ENCODE results near the gene CD248. TPM values are rescaled to one million over a fixed set of nuclear protein-coding genes. Genes with fewer than 3 reads are reported as not detected.

Gene CD248
- total RNA-seq, 1 donor from 2014 or later = 58.8 TPM

DNA sequence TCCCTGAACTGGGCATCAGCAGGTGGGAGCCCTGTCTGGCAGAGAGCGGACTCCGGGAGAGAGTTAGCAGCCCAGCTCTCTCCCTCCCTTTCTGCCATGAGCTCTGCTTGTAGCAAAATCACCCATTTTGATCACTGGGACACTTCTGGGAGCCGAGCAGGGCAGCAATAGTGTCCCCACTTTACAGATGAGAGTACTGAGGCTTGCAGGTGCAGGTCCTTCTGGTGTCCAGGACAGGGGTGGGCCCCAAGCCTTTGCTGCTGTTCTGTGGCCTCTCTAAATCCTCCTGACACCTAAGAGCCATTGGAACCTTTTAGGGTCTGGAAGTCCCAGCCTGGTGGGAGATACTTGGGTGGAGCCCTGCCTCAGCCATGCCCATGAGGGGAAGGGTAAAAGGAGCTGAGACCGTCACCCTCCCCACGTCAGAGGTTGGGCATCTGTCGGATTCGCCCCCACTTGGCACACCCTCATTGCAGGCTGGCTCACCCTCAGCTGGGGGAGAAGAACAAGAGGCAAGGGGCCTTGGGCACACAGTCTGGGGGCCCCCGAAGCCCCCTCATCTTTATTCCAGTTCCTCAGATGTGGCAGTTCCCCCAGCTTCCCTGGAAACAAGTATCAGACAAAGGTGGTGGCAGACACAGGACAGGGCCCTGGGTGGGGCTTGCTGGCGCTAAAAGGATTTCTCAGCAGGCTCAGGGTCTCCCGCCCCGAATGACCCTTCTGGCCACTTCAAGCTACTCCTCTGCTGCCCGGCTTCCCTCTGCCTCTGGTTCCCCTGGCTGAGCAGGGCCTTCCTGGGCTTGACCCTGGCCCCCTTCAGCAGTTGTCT, 14.9 kb upstream of the CD248 start:
- no peak overlapping the region for H3K4me3 ChIP-seq (ENCODE audit: insufficient read depth, low read depth, low read length)
- peaks cover 2% of the 10 kb centered on the region for H3K9me3 Mint-ChIP-seq (ENCODE audit: unreplicated experiment)
- peaks cover 5% of the 10 kb centered on the region for H3K36me3 Mint-ChIP-seq (ENCODE audit: low read depth, unreplicated experiment)
- no peaks in the 10 kb centered on the region for H3K27me3 Mint-ChIP-seq (ENCODE audit: low read depth, unreplicated experiment)
- peaks cover 46% of the 10 kb centered on the region for H3K4me1 ChIP-seq (ENCODE audit: insufficient read depth, low read length)
- H3K9me3 ChIP-seq (ENCODE audit: insufficient read depth, low read depth, low read length) = no peaks in the 10 kb centered on the region
- DNase-seq (ENCODE audit: low read depth) (no peak), FAIRE-seq (no peak)
- no peak for TF ChIP-seq CTCF (IDR thresholded peaks at IDR 0.05; ENCODE audit: insufficient read depth, low read depth, low read length)
- TF ChIP-seq EZH2 (IDR thresholded peaks at IDR 0.05; ENCODE audit: insufficient read depth, low read length) = no peak
- H3K9ac ChIP-seq (ENCODE audit: low read length) = no peak overlapping the region
- H3K4me3 Mint-ChIP-seq (ENCODE audit: unreplicated experiment) = no peak overlapping the region
- no peaks in the 10 kb centered on the region for H3K27me3 ChIP-seq (ENCODE audit: insufficient read depth, low read length)
- H4K20me1 ChIP-seq (ENCODE audit: insufficient read depth, low read length) = peaks cover 43% of the 10 kb centered on the region
- H3K36me3 ChIP-seq (ENCODE audit: insufficient read depth, low read length) = peaks cover 3% of the 10 kb centered on the region
- no peak overlapping the region for H3K4me2 ChIP-seq (ENCODE audit: low read length)
- H2AFZ ChIP-seq (ENCODE audit: low read depth, low read length) = no peak overlapping the region
- H3K27ac ChIP-seq (ENCODE audit: low read depth, low read length) = no peak overlapping the region
- H3K27ac Mint-ChIP-seq (ENCODE audit: unreplicated experiment) = no peak overlapping the region
- H3K4me1 Mint-ChIP-seq (ENCODE audit: low read depth, unreplicated experiment) = peaks cover 26% of the 10 kb centered on the region
- H3K79me2 ChIP-seq (ENCODE audit: insufficient read depth, low read length) = peaks cover 27% of the 10 kb centered on the region

DNA sequence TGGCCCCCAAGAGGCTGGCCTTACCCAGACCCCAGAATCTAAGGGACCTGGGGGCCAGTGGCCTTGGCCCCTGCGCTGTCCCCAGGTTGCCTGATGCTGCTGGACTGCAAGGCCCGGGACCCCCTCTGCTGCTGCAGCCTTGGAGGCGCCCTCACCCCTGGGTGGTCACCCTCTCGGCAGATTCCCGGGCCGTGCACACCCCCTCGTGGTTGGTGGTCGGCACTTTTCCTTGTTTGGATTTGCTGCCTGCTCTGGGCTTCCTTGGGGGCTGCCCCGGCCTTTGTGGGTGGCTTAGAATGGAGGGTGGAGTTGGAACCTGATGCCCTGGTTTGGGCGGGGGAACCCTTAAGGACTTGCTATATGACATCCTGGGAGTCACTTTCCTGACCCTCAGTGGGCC, 14.1 kb upstream of the CD248 start:
- Histone ChIP-seq H3K79me2 (ENCODE audit: insufficient read depth, low read length) (peaks cover 27% of the 10 kb centered on the region), H3K9me3 (ENCODE audit: insufficient read depth, low read depth, low read length) (no peaks in the 10 kb centered on the region), H3K4me1 (ENCODE audit: insufficient read depth, low read length) (peaks cover 47% of the 10 kb centered on the region), H3K4me3 (ENCODE audit: insufficient read depth, low read depth, low read length) (no peak overlapping the region), H2AFZ (ENCODE audit: low read depth, low read length) (no peak overlapping the region), H4K20me1 (ENCODE audit: insufficient read depth, low read length) (peaks cover 43% of the 10 kb centered on the region), H3K27me3 (ENCODE audit: insufficient read depth, low read length) (no peaks in the 10 kb centered on the region), H3K36me3 (ENCODE audit: insufficient read depth, low read length) (peaks cover 3% of the 10 kb centered on the region), H3K27ac (ENCODE audit: low read depth, low read length) (no peak overlapping the region), H3K9ac (ENCODE audit: low read length) (no peak overlapping the region), H3K4me2 (ENCODE audit: low read length) (no peak overlapping the region)
- TF ChIP-seq EZH2 (IDR thresholded peaks at IDR 0.05; ENCODE audit: insufficient read depth, low read length) (no peak), CTCF (IDR thresholded peaks at IDR 0.05; ENCODE audit: insufficient read depth, low read depth, low read length) (no peak)
- Mint-ChIP-seq H3K36me3 (ENCODE audit: low read depth, unreplicated experiment) (peaks cover 5% of the 10 kb centered on the region), H3K9me3 (ENCODE audit: unreplicated experiment) (peaks cover 2% of the 10 kb centered on the region), H3K27me3 (ENCODE audit: low read depth, unreplicated experiment) (no peaks in the 10 kb centered on the region), H3K4me1 (ENCODE audit: low read depth, unreplicated experiment) (peaks cover 23% of the 10 kb centered on the region), H3K4me3 (ENCODE audit: unreplicated experiment) (no peak overlapping the region), H3K27ac (ENCODE audit: unreplicated experiment) (no peak overlapping the region)
- DNase-seq (ENCODE audit: low read depth) (no peak), FAIRE-seq (no peak)

DNA sequence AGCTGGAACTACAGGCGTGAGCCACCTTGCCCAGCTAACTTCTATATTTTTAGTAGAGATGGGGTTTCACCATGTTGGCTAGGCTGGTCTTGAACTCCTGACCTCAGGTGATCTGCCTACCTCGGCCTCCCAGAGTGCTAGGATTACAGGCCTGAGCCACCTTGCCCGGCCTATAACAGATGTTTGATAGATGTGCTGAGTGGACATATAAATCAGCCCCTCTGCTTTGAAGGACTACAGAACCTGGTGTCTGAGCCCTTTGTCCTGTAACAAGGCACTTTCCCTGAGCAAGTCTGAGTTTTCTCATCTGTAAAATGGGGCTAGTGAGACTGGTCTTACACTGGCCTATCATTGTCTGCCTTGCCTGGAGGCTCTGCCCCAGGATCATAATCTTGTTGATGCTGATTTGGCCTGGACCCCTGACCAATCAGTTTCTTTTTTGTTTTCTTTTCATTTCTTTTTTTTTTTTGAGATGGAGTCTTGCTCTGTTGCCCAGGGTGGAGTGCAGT, 12.4 kb upstream of the CD248 start:
- H3K9ac ChIP-seq (ENCODE audit: low read length) = no peak overlapping the region
- Mint-ChIP-seq H3K27ac (ENCODE audit: unreplicated experiment) (no peak overlapping the region), H3K9me3 (ENCODE audit: unreplicated experiment) (peaks cover 2% of the 10 kb centered on the region), H3K4me3 (ENCODE audit: unreplicated experiment) (no peak overlapping the region), H3K27me3 (ENCODE audit: low read depth, unreplicated experiment) (no peaks in the 10 kb centered on the region), H3K4me1 (ENCODE audit: low read depth, unreplicated experiment) (peaks cover 32% of the 10 kb centered on the region), H3K36me3 (ENCODE audit: low read depth, unreplicated experiment) (peaks cover 5% of the 10 kb centered on the region)
- peaks cover 3% of the 10 kb centered on the region for H3K36me3 ChIP-seq (ENCODE audit: insufficient read depth, low read length)
- peaks cover 32% of the 10 kb centered on the region for H4K20me1 ChIP-seq (ENCODE audit: insufficient read depth, low read length)
- no peak for DNase-seq (ENCODE audit: low read depth)
- TF ChIP-seq CTCF (IDR thresholded peaks at IDR 0.05; ENCODE audit: insufficient read depth, low read depth, low read length) (no peak), EZH2 (IDR thresholded peaks at IDR 0.05; ENCODE audit: insufficient read depth, low read length) (no peak)
- H3K27me3 ChIP-seq (ENCODE audit: insufficient read depth, low read length) = no peaks in the 10 kb centered on the region
- no peak overlapping the region for H2AFZ ChIP-seq (ENCODE audit: low read depth, low read length)
- H3K27ac ChIP-seq (ENCODE audit: low read depth, low read length) = no peak overlapping the region
- no peaks in the 10 kb centered on the region for H3K9me3 ChIP-seq (ENCODE audit: insufficient read depth, low read depth, low read length)
- H3K4me2 ChIP-seq (ENCODE audit: low read length) = no peak overlapping the region
- H3K4me1 ChIP-seq (ENCODE audit: insufficient read depth, low read length) = peaks cover 49% of the 10 kb centered on the region
- peaks cover 11% of the 10 kb centered on the region for H3K79me2 ChIP-seq (ENCODE audit: insufficient read depth, low read length)
- no peak for FAIRE-seq
- H3K4me3 ChIP-seq (ENCODE audit: insufficient read depth, low read depth, low read length) = no peak overlapping the region

Data from astrocyte (in vitro differentiated cells and primary cell).